ENCODE measurements around the gene DHODH. TPM values are rescaled to one million over a fixed set of nuclear protein-coding genes. Genes with fewer than 3 reads are reported as not detected.
"Not testable (repeated sequence)": the region's sequence is repeated elsewhere in the genome, so short reads cannot be mapped to it uniquely, and the experiment has no call there.

Gene DHODH
- total RNA-seq, 2 experiments from 2014 or later, result 6.9 to 7.6 TPM

DNA sequence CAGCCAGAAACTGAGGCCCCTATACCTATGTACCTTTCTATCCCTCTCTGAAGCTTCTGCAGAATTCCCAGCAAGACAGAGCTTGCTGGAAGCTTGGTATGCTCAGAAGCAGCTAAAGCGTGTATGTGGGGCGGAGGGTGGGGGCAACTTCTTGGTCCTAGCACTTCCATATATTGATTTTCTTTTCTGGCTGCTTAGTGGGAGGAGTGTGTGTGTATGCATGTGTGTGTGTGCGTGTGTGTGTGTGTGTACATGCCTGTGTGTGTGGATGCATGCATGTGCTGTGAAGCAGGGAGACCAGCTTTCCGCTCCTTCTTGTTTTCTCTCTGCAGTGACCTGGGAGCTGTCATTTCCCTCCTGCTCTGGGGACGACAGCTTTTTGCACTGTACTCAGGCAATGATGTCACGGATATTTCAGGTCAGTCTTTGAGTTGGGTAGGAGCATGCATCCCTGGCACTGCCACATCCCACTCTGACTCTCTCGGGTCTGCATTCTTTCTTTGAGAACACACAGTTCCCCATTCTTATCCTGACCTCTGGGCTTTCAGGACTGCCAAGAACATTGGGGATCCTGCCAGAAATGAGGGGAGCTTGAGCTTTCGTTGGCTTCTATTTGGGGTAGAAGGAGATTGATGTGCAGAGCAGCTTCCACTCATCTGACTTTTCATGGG, 65.2 kb downstream of the DHODH start:
- DNase-seq, result no peak
- Mint-ChIP-seq H3K27ac (no peak overlapping the region), H3K4me3 (no peak overlapping the region), H3K4me1 (no peaks in the 10 kb centered on the region), H3K36me3 (ENCODE audit: low read depth) (no peaks in the 10 kb centered on the region), H3K27me3 (no peaks in the 10 kb centered on the region), H3K9me3 (no peaks in the 10 kb centered on the region)
- POLR2A ChIA-PET, result no interaction called here
- CTCF ChIA-PET, result no interaction called here

- H3K4me3 Mint-ChIP-seq; CTCF ChIA-PET; H3K27me3 Mint-ChIP-seq; POLR2A ChIA-PET; H3K27ac Mint-ChIP-seq; DNase-seq; H3K4me1 Mint-ChIP-seq; H3K9me3 Mint-ChIP-seq; H3K36me3 Mint-ChIP-seq (ENCODE audit: low read depth): not testable (repeated sequence)
These were observed 66.5 kb downstream of the DHODH start for GRCh38 chr16:72075067-72075466.

Other genes with a start within 250 kb of the DHODH start
- 10 to 100 TPM; 78.7 to 82.6 TPM for gene AP1G1, start 199.9 kb upstream of the DHODH start, total RNA-seq
- gene ATXN1L, start 162.8 kb upstream of the DHODH start, total RNA-seq, result 10 to 100 TPM; 23.6 to 24.8 TPM
- gene ZNF821, start 124.6 kb upstream of the DHODH start, total RNA-seq, result 10 to 100 TPM; 11.4 to 11.9 TPM
- gene IST1, start 113.2 kb upstream of the DHODH start, total RNA-seq, result 100 to 1,000 TPM; 227 to 229 TPM
- under 1 TPM in 1 of 2 experiments, not detected in 1; 0.08 TPM for gene PKD1L3, start 8.3 kb upstream of the DHODH start, total RNA-seq
- not detected for gene HP, start 45.8 kb downstream of the DHODH start, total RNA-seq
- not detected for gene HPR, start 54.5 kb downstream of the DHODH start, total RNA-seq
- gene TXNL4B, start 84.9 kb downstream of the DHODH start, total RNA-seq, result 10 to 100 TPM; 15.3 to 16.2 TPM
- gene DHX38, start 85.1 kb downstream of the DHODH start, total RNA-seq, result 10 to 100 TPM; 70.2 to 70.7 TPM
- gene PMFBP1, start 163.4 kb downstream of the DHODH start, total RNA-seq, result 1 to 10 TPM; 1.5 to 1.8 TPM

Data from activated CD4-positive, alpha-beta memory T cell treated with anti-CD3 and anti-CD28 coated beads, Interleukin-2, amount 10 ng/mL, durations not matched to agents 7 days and 5 days (primary cell).